Globus pallidus (tissue), 1 donor: ENCODE data around the gene CAMK2D.

Experiments used
- DNase-seq: peaks from one replicate; pipeline ENCODE4 v3.0.0-alpha.2; 2015; ENCODE audit warnings: low spot score

Gene CAMK2D

GRCh38 chr4:113637823-113638561 lies 123.5 kb downstream of the CAMK2D start:
- no peak for DNase-seq

DNA sequence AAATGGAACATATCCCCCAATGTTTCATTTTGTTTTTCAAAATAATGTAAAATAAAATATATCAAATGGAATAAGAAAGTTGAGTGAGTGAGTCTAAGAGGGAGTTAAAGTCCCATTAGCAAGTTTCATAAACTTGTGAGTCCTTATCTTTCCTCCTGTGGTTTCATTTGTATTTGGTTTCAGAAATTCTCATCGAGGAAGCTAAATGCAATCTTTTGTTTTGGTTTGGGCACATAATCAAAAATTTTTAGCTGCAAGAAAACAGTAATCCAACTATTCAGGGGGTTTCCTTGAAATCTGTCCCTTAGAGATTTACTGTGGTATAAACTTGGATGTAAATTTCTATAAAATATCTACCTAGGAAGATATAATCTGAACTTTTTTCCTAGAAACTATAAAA lies 124.2 kb downstream of the CAMK2D start:
- DNase-seq: no peak

DNA sequence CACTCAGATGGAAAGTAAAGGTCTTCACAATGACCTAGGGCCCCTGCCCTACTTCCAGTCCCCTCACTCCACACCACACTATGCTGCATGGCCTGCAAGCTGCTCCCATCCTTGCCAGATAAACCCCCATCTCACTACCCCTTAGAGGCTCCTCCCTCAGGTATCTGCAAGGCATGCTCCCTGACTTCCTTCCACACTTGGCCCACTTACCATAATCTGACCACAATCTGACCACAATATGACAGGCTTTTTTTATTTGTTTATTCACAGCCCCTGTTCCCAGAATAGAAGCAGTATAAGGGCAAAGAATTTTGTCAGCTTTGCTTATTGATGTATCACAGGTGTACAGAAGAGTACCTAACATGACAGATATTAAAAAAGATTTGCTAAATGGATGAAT lies 124.7 kb downstream of the CAMK2D start:
- no peak for DNase-seq

GRCh38 chr4:113636438-113636818 lies 125.1 kb downstream of the CAMK2D start:
- DNase-seq: no peak

- no peak for DNase-seq
Observed at GRCh38 chr4:113635739-113636437, 125.7 kb downstream of the CAMK2D start.

GRCh38 chr4:113634081-113634969 lies 127.2 kb downstream of the CAMK2D start:
- DNase-seq: no peak

GRCh38 chr4:113633467-113633866 lies 128.1 kb downstream of the CAMK2D start:
- DNase-seq: no peak

DNA sequence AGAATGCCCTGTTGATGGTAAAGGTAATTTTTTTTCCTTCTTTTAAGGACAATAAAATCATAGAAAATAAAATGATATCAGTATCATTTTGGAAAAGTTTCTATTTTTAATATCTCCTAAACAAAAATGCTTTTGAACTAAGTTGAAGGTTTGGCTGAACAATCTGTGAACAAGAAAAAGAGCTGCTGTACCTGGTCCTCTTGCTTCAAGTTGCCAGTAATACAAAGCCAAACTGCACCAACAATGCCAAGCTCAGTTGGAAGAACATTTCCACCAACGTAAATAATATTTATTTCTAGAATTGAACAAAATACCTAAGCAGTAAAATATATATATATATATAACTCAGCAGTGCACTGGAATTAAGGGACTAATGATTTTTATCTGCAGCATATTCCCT lies 132.8 kb downstream of the CAMK2D start:
- no peak for DNase-seq

DNA sequence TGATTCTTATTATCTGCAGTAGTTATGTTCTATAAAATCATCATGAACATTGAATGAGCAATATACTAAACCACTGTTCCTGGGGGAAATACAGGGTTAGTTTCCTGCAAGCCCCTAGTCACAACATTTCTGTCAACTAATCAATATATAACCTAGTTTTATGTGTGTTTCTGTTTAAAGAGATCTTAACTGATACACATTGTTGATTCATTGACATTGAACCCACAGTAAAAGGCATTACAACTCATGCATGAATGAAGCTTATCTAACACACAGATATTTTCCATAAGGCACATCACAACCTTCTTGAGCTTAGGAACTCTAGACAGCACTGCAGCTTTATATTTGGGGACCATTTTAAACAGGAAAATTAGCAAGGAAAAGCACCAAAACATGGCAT lies 134.2 kb downstream of the CAMK2D start:
- DNase-seq: no peak

- no peak for DNase-seq
Observed at GRCh38 chr4:113625902-113626301, 135.6 kb downstream of the CAMK2D start.

GRCh38 chr4:113623274-113623894 lies 138.2 kb downstream of the CAMK2D start:
- no peak for DNase-seq

GRCh38 chr4:113621633-113622032 lies 139.9 kb downstream of the CAMK2D start:
- no peak for DNase-seq

GRCh38 chr4:113620032-113620431 lies 141.5 kb downstream of the CAMK2D start:
- DNase-seq: no peak

GRCh38 chr4:113619526-113619925 lies 142.0 kb downstream of the CAMK2D start:
- no peak for DNase-seq

DNA sequence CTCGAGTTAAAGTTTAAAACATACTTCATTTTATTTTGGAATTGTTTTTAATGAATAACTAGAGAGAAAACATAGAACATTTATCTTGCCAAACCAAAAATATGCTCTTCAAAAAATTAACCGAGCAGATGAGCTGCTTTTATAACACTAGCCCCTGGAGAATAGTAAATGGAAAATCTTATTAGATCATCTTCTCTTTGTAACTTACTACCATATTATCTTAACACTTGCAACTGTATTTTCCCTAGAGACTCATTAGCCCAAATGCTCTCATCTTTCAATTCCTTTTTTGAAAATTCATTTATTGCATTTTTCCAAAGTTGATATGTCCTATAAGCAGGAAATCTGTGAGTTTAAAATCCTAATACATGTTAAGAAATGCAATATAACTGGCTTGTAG lies 143.3 kb downstream of the CAMK2D start:
- no peak for DNase-seq

DNA sequence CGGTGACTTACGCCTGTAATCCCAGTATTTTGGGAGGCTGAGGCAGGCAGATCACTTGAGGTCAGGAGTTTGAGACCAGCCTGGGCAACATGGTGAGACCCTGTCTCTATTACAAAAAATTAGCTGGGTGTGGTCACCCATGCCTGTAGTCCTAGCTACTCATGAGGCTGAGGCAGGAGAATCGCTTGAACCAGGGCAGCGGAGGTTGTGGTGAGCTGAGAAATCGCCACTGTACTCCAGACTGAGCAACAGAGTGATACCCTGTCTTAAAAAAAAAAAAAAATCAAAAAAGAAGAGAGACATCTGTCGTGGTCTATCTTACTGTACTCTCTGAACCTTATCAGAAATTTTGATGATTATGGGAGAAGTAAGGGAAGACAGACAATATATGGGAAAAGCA lies 144.3 kb downstream of the CAMK2D start:
- no peak for DNase-seq

DNA sequence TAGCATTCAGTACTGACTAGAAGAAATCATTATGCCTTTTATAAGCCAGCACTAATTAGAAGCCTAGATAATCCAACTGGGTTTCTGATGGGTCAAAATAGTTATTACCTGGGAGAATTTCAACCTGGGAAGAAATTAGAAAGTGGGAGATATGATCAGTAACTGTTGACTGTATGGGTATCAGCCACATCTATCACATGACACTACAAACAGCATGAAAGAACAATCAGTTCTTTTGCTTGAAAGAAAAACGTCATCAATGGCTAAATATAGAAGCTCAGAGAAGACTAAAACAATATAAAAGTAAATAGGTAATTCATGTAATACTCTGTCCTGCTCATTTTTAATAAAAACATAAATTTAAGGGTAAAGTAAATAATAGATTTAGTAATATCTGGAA lies 145.1 kb downstream of the CAMK2D start:
- DNase-seq: peak; percentile 48

DNA sequence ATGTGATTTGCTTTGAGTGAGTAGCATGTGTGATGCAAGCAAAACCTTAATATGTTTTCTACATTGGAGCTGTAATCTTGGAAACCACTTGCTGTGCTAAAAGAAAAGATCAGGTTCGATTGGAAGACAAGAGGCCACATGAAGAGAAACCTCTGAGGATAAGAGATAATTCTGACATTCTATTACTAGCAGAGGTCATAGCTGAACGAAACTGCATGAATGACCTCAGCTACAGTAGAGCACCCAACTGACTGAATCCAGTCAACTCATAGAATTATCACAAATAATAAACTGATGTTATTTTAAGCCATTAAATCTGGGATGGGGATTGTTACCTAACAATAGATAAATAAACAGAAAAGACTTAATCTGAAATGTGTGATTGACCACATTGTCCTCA lies 147.1 kb downstream of the CAMK2D start:
- no peak for DNase-seq

DNA sequence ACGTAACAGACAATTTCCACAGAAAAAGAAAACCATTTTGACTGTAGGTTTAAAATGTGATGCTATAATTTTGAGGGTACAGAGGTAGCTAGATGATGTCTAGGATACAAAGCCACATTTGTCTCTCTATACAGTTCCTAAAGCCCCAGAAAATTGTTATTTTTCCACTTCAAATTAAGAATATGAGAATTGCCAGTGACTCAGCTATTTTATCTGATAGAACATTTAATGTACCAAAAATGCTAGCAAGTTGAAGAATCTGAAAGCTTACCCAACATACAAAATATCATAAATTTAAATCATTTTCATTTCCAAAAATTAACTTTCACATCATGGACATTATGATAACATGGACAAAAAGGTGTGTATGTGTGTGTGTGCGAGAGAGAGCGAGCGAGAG lies 148.0 kb downstream of the CAMK2D start:
- no peak for DNase-seq

- no peak for DNase-seq
Observed at GRCh38 chr4:113610537-113610936, 151.0 kb downstream of the CAMK2D start.

DNA sequence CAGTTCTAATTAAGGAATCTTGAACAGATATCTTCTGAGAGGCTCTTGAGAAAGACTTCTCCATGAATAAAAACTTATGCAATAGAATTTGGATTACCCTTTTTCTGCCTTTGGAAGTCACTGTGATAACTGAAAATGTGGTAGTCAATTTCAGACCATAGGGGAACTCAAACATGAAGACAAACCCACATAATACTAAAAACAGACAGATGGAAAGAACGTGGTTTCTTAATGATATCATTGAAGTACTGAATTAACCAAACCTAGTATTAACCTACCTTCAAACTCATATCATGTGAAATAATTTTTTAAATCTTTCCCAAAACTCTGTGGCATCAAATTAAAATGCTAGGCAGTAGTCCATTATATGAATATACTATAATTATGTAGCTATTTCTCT lies 153.5 kb downstream of the CAMK2D start:
- DNase-seq: no peak

DNA sequence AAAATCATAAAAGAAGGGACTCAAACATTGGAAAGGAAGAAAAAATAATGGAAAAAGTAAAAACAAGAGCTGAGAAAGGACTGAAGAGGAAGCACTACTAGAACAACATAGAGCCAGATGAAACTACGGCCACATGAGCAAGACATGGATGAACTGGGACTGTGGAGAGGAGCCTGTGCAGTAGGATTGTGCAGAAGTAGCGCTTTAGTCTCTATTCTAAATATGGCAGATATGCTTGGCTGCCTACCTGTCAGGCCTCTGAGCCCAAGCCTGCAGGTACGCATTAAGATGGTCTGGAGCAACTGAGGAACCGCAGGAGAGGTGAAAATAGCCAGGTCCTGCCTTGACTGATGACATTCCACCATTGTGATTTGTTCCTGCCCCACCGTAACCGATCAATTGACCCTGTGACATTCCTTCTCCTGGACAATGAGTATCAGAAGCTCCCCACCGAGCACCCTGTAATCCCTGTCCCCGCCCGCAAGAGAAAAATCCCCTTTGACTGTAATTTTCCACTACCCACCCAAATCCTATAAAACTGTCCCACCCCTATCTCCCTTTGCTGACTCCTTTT lies 154.3 kb downstream of the CAMK2D start:
- DNase-seq: no peak
